Uterus (tissue), 2 donors: ENCODE data around the gene ANGPT4.

ENCODE experiments used
- CTCF ChIP-seq, 4 experiments: fragments of 200-600 bp in 2 of 4; fragments of 450-650 bp in 2 of 4; sonication (generic) in 2 of 4; IDR thresholded peaks; one replicate each; pipeline ENCODE4 v1.5.1; 2016 to 2019; ENCODE audit warnings: antibody characterized with exemption in 4 of 4, mild to moderate bottlenecking in 2 of 4, moderate library complexity in 1 of 4
- POLR2A ChIP-seq, 2 donors: fragments of 450-650 bp; IDR thresholded peaks; one replicate each; pipeline ENCODE4 v1.6.1; 2016; ENCODE audit warnings: antibody characterized with exemption in 2 of 2, mild to moderate bottlenecking in 1 of 2, moderate library complexity in 1 of 2

GRCh38 chr20:933029-933428 is 16.9 kb upstream of the ANGPT4 start:
- TF ChIP-seq CTCF (IDR thresholded peaks at IDR 0.05) (no peak), POLR2A (IDR thresholded peaks at IDR 0.05) (no peak)
